GM12874 (cell line): Measurements from ENCODE around the gene ZNF609.

Experiments
- TF ChIP-seq, protein P1 (sequence below): IDR thresholded peaks from 2 replicates; pipeline ENCODE4 v1.5.1; 2011; ENCODE audit warnings: low read depth, mild to moderate bottlenecking, control low read depth, low read length, moderate library complexity; ENCODE audit not compliant: insufficient read depth

ZNF609 gene

DNA sequence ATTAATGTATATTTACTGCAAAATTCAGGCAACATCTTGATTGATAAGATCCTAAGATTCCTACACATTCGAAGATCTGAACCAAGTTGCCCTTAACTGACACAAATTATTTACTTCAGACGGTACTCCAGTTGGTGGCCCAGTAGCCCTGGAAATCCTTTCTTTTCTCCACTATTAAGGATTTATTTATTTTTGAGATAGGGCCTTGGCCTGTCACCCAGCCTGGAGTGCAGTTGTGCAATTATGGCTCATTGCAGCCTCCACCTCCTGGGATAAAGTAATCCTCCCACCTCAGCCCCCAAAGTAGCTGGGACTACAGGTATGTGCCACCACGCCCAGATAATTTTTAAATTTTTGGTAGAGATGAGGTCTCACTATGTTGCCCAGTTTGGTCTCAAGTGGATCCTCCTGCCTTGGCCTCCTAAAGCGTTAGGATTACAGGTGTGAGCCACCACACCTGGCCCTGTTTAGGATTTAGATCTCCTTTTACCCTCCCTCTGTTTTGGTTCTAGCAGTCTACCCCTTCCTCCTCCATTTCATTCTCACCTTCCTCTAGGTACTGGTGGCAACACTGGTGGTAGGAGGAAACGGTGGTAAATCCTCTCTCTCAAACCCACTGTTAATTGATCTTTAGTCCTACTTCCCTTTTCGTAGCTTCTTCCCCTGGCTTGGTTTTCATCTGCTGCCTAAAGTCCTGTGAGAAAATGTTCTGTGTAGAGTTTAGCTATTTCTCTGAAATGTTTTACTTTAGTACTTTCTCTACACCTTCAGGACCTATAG is 12.7 kb upstream of the ZNF609 start:
- TF ChIP-seq, protein P1, sequence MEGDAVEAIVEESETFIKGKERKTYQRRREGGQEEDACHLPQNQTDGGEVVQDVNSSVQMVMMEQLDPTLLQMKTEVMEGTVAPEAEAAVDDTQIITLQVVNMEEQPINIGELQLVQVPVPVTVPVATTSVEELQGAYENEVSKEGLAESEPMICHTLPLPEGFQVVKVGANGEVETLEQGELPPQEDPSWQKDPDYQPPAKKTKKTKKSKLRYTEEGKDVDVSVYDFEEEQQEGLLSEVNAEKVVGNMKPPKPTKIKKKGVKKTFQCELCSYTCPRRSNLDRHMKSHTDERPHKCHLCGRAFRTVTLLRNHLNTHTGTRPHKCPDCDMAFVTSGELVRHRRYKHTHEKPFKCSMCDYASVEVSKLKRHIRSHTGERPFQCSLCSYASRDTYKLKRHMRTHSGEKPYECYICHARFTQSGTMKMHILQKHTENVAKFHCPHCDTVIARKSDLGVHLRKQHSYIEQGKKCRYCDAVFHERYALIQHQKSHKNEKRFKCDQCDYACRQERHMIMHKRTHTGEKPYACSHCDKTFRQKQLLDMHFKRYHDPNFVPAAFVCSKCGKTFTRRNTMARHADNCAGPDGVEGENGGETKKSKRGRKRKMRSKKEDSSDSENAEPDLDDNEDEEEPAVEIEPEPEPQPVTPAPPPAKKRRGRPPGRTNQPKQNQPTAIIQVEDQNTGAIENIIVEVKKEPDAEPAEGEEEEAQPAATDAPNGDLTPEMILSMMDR, result no peak

DNA sequence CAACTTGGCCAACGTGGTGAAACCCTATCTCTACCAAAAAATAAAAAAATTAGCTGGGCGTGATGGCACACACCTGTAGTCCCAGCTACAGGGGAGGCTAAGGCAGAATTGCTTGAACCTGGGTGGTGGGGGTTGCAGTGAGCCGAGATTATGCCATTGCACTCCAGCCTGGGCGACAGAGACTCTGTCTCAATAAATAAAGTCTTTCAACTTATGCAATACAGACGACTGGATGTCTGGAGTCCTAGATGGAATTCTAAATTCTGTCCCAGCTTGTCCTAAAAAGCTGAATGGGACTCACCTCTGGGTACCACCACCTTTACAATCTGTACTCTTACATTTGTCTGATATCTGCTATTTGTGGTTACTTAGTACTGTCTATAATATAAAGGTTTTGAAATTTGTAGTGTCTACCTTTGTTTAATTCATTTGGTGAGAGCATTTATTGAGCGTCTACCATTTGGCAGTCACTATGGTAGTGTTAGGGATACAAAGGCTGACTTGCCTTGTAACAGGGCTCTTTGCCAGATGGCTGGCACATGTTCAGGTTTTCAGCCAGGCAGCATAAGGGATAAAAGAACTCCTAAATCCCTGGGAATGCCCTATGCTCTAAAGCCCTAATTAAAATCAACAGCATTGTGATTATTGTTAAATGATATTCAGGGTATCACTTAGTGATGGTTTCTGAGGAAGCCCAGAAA is 7.2 kb upstream of the ZNF609 start:
- TF ChIP-seq, protein P1, result no peak

DNA sequence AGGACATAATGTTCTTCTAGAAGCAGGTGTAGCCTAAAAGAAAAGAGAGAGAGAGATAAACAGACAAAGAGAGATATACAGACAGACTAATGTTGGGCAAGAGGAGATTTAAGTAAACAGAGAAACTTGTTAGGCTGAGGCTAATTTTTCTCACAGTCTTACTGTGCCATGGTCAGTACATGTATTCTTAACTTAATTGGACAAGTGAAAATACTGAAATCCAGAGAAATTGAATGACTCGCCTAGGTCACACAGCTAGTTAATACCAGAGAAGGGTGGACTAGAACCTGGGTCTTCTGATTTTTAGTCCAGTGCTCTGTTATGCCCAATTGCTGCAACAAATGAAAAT is 6.7 kb upstream of the ZNF609 start:
- TF ChIP-seq, protein P1, result no peak

DNA sequence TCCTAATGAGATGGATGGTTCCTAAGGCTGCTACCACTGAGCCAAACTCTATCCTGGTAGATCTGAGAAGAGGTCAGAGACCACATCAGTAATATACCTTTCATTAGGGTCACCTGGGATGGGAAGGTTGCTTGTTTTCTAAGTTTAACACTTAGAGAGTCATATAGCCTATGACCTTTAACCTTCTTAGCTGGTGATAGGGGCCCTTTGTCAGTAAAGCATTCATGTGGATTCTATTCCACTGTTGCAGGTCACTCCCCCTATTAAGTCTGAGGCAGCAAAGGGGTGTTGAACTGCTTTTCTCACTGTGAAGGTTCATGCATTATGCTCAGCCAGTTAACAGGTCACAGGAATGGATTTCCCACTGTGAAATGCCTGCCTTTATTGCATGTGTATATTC is 6.1 kb upstream of the ZNF609 start:
- TF ChIP-seq, protein P1, result no peak

DNA sequence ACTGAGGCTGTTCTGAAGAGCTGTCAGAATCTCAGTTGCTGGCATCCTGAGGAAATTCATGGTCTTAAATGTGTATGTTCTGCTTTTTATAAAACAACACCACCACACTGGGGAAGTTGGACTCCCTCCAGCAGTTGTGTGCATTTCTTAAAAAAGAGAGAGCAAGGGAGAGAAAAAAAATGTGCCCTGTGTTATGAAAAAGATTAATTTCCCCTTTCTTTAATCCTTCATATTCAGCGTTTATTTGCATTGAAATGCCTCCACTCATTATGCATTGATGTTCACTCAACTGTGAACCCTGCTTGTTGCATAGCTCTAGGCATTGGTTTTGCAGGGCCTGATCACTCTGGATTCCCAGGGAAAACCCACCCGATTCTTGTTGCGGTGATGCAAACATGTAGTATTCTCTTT is 4.4 kb upstream of the ZNF609 start:
- TF ChIP-seq, protein P1, result no peak

DNA sequence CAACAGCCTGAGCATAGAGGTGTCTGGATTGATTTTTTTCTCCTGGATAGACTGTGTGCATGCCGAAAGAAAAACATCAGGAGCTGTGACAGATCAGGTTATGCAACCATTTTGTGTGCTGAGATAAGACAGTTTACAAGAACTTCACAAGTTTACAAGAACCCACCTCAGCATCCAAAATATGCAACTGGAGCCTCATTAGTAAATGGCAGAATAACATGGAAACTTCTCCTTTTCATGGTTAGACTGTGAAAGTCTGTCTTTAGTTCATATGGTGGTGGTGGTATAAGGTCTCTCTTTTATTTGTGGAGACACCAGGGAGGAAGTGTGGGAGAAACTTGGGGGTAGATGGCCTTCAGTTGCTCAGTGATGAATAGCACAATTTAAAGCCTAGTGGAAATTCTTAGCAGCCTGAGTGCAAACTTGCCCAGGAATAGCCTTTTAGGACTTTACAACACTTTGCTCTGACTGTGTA is 3.7 kb upstream of the ZNF609 start:
- TF ChIP-seq, protein P1, result no peak

DNA sequence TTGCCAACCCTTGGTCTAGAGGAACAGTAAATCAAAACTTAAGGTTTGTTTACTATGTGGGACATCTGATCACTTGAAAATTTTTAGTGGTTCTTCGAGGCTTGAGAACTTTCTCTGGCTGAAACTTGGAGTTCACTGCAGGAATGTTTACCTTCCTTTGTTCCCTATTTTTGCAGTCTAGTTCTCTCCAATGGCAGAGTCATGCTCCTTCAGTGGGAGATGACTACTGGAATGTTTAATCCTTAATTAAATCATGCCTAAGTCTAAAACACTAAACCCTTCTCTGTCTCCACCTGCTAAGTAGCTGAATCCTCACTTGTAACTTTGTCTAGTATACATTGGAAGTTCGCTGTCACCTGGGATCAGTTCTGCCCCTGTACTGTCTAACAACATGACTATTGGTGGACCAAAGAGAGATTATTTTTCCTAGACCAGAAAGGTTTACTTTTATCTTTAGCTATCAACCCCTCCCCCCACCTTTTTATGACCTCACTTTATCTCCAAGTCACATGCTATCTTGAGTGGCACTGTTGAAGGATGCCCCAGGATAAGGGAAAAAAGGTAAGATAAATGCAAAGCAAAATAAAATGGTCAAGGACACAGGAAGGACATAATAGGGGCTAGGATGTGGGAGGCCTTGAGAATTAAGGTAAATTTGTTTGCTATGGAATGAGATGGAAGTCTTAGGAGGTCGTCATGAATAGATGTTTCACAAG is 1.2 kb upstream of the ZNF609 start:
- TF ChIP-seq, protein P1, result no peak
